GM18861 (cell line): Measurements from ENCODE around the gene VGLL4.

ENCODE experiments used
- ATAC-seq: cut with Tn5 transposase; IDR thresholded peaks from one replicate; pipeline ENCODE4 v1.9.1; 2021; ENCODE audit not compliant: unreplicated experiment

Gene VGLL4

DNA sequence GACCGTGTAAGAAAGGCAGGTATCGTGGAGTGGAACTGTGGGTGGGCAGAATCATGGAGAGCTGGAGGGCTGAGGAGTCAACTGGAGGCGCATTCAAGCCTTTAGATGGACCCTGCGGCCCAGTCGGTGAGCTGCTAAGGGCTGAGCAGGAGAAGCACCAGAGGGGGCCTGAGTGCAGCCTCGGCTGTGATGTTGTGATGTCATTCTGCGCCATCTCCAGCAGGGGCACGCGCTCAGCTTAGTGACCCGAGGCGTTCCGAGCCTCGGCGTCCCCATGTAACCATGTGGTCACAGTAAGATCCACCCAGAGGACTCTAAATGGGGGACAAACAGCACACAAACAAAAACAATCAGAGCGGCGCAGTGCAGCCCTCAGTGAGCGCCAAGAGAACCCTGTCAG lies 76.8 kb downstream of the VGLL4 start:
- ATAC-seq: no peak

DNA sequence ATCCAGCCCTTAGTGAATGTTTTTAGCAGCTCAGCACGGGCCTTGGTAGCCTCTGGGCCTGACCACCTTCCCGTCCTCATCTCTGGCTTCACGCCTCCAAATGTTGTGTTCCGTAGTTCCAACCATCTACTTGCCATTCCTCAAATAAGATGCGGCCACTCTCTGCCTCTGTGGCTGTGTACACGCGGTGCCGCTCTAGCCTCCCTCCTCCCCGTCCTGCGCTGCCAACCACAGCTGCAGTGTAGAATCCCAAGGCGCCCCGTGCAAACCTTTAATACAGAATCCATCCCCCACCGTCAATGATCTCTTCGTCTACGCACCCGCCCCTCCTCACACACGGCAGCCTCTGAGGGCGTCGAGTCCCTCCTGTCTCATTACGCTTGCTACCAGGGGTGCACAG lies 77.2 kb downstream of the VGLL4 start:
- ATAC-seq: no peak

DNA sequence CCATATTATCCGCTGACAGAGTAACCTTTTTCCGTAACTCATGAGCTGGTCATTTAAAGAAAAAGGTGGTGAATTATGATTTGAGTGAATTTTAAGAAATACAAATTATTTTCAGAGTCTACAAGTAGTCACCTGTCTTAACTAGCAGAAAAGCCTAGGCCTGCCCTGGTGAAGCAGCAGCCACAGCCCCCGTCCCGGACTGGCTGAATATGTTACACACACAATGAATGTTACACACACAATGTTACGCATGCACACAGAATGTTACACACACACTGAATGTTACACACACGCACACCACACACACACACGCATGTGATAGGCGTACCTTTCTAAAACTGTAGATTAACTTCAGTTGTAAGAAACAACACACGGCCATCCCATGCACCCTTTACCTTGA lies 77.8 kb downstream of the VGLL4 start:
- ATAC-seq: no peak

DNA sequence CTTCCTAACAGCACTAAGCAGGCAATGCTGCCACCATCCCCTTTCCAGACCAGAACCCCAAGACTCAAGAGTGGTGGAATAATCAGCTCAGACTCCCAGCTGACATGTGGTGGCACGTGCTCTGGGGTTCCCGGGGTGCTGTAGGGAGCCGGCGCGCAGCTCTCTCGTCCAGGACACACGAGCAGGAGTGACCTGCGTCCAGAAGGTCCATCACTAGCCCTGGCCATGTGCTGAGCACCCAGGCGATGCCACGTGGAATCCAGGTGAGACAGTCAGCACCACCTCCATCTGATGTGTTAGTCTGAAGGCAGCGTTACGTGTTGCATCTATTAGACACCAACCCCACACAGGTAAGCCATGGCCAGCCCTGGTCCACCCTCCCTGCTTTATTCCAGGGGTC lies 78.2 kb downstream of the VGLL4 start:
- no peak for ATAC-seq

DNA sequence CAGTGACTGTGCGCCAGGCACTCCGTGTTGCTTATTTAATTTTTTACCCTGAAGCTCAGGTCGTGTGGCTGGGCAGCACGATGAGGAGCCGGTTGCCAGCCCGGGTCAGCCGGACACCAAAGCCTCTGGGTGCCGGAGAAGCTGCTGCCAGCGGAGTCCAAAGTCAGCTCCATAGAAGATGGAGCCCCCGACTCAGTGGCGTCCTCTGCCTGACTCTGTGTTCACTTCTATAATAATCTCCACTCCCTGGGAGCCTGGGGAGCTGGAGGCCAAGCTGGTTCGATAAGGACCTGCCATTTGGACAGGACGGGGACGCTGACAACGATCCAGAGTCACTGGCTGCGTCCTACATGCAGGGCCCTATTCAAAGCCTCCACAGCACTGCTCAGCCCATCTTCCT lies 78.6 kb downstream of the VGLL4 start:
- ATAC-seq: no peak

DNA sequence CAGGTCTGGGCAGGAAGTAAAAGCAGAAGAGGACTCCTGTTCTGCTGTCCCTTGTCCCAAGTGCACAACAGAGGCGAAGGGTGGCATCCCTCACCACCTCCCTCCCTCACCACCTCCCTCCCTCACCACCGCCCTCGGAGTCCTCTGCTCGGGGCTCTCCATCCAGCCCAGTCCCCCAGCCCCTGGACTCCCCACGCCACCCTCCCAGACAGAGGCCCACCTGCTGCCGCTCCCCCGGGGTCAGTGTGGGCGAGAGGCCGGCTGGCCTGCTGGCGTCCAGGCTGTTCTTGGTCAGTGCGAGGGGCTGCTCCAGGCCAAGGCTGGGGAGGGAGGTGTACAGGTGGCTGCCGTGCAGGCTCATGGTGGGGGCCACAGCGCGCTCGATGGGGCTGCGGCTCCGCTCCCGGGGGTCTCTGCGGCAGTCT lies 79.1 kb downstream of the VGLL4 start:
- no peak for ATAC-seq

DNA sequence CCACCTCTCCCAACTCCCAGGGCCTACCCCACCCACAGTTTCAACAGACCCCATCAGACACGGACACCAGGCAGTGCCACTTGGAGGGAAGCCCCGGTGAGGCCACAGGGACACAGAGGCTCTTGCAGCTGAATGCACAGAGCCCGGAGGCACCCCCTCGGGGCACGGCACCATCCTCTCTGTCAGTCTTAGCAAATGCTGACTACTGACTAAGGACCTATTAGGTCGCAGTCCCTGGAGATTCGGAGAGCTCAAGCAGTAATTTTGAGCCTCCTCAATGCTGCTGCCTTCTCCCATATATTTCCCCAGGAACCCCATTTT lies 79.9 kb downstream of the VGLL4 start:
- ATAC-seq: no peak

DNA sequence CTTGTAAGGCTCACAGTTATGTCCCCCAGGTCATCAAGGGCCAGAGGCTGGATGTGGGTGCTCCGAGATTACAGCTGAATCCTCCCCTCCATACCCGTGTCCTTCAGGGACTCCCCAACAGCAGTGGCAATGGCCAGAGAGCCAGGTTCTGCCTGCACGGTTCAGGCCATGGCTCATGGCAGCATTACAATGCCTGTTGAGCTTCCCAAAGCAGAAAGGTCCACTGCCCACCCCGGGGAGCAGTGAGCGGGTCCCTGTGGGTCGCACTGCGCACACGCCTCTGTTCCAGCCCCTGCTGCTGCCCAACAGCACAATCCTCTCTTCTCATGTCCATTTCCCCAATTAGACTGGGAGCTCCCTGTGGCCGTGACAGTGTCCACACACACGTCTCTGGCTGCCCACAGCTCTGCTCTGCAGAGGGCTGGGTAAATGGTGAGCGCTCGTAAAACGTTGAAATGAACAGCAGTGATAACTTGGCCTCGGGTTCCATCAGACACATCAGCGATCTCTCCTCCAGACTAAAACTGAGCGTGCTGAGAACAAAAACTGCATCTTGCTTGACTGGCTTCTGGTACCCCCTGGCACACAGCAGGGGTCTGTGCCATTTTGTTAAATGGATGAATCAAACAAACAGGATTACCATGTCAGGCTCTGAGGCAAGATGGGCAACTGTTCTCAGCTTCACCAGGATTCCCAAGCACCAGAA lies 80.4 kb downstream of the VGLL4 start:
- ATAC-seq: no peak

DNA sequence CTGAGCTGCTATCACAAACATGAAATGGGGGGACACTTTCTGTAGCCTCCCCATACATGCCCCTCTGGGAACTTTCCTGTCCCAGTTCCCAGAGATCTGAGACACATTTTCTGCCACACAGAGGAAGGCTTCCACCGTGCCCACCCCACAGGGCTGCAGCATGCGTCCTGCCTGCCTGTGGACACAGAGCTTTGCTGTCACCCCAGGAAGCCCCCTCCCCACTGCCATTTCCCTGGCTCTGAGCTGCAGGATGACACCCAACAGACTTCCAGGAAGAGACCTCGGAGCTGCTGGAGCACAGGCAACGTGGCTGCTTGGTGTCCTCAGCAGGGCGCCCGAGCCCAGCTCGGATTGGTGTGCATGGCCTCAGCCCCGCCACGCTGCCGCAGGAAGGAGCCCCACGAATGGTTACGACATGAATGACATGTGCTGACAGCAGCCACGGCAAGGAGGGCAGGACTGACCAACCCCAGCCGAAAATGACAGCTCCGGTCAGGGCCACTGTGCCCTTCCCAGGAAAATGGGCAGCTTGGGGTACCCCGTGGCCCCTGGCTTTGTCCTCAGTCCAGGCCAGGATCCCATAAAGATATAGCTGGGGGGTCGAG lies 81.3 kb downstream of the VGLL4 start:
- ATAC-seq: no peak

DNA sequence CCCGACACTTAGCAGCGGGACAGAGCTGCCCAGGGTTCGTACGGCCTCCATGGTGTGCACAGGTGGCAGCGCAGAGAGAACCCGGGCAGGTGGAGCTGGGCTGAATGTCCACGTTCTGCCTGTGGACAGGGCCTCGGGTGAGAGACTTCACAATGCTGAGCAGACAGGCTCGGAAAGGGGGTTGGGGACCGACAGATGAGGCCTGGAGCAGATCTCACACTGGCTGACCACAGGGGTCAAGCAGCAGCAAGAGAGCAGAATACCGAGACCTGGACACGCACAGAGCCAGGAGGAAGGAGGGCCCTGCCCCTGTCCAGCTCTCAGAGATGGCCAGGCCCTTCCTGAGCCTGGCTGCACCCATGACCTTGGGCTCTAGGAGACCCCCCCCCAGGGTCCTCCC lies 83.0 kb downstream of the VGLL4 start:
- ATAC-seq: no peak

DNA sequence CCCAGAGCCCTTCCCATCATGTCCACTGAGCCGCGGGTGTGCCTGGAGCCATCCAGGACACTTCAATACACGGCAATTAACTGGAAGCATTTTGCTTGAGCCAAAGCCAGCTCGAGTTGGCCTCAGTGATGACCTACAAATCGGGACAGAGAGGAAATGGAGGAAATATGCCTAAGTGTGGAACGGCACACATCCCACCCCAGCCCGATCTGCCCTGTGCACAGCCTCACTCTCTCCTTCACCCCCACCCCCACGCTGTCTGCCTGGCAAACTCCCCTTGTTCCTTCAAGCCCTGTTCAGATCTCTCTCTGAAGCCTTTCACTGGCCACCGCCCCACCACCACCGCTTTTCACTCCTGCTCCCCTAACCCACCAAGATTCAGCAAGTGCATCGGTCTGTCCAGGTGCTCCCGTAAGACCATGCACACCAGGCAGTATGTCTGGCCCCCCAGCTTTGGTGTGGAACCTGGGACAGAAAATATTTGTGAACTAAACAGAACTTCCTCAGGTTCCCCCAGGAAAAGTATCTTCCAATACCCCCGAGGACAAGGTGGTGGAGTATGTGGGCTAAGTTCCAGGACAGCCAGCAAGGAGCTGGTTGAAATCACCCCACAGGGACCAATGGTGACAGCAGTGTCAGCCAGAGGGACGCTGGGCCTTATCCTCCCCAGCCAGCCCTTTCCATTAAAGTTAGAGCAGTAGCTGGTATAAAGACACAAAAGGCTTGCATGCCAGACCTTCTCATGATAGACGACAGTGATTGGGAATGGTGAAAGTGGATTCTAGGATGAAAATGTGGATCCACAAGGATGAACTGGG lies 83.7 kb downstream of the VGLL4 start:
- ATAC-seq: no peak

DNA sequence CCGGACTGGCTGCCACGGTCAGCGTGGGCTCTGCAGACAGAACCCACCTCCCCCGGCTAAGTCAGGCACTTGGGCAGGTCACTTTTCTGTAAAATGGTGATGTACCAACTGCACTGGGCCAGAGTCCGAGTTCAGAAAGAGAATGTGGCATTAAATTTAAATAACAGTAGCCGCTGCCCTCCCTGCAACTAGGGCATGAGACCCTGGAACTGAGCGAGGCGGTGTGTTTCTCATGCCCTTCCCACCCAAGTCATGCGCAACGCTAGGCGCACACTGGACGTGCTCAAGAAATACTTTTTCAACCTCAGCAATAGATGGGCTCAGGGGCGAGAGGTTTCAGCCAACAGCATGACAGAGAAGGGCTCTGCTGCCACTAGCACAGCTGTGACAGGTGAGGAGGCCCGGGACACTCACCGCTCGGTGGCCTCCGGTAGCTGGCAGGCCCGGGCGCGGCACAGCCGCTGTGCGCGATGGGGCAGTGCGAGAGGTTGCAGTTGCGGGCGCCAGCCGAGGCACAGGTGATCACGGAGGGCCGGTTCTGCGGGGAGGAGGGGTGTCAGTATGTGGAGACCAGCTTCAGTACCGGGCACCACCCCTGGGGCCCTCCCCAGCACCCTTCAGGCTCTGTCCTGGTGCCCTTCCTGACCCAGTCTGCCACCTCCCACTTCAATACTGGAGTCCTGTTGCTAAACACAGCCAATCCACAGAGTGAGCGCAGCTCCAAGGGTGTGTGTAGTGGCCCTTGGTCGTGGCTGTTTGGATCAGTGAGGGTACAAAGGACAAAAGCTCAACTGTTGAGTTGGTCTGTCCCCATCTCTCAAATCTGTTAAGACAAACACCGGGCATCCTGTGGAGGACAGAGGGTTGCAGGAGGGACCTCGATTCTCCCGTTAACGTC lies 84.5 kb downstream of the VGLL4 start:
- ATAC-seq: no peak

DNA sequence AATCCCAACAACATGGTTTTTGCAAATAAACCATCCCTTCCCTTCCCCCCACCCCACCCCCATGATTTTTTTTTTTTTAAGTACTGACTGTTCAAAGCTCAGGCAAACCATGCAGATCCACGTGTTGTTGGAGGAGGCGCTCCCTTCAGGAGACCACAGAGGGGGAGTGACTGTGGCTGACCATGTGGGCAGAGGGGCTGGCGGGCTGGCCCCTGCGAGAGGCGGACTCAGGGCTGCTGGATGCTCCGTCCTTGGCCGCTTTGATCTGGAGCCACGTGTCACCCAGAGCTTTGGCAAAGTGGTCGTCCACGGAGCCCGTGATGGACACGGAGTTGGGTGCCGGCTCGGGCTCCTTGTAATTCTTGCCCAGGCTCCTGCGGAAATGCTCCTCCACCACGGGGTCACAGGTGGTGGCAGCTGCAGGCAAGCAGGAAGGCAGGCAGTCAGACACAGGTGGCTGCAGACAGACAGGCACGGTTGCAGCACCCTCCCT lies 85.3 kb downstream of the VGLL4 start:
- ATAC-seq: no peak

DNA sequence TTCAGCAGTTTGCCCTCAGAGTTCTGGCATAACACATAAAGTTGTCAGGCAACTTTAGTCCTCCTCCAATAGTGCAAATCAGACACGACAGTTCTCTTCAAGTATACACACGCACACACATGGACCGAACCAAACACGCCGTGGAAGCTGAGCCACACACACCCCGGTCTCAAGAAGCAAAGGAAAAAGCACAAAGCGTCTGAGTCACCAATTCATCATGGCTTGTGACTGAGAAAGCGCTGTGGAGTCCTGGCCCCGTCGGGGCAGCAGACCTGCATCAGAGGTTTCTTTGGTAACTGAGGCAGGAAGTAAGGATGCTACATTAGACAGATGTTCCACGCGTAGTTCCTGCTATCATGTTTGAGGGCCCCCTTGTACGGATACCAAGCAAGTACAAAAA lies 85.7 kb downstream of the VGLL4 start:
- ATAC-seq: no peak

DNA sequence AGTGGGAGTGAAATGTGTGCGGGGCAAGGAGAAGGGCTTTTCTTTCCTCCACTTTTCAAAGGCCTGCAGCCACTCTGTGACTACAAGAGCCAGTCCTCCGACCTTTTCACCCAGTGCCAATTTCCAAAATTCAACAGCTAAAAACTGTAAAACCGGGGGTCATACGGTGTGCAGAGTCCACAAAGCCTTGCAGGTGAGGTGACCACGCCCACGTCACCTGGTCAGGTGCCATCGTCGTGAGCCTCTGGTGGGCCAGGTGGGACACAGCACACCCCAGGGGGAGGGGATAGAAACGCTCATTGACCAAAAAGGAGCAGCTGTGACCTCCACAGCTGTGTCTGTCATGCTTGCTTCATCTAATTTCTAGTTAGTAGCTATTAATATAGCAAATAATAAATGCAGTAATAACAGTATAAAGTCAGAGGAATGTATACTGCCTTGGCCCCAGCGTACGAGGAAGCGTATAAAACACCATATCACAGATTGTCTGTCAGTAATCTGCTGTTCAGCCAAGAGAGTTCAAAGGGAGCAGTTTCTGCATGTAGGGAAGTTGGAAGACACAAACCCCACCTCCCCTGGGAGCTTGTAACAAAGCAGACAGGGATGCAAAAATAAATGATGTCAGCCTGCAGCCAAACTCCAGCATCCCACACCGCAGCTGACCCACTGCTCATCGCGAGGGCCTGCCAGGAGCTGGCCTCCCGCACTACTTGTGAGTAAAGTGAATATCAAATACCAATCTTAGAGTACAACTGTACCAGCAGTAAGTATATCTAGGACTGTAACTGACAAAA lies 86.7 kb downstream of the VGLL4 start:
- no peak for ATAC-seq

DNA sequence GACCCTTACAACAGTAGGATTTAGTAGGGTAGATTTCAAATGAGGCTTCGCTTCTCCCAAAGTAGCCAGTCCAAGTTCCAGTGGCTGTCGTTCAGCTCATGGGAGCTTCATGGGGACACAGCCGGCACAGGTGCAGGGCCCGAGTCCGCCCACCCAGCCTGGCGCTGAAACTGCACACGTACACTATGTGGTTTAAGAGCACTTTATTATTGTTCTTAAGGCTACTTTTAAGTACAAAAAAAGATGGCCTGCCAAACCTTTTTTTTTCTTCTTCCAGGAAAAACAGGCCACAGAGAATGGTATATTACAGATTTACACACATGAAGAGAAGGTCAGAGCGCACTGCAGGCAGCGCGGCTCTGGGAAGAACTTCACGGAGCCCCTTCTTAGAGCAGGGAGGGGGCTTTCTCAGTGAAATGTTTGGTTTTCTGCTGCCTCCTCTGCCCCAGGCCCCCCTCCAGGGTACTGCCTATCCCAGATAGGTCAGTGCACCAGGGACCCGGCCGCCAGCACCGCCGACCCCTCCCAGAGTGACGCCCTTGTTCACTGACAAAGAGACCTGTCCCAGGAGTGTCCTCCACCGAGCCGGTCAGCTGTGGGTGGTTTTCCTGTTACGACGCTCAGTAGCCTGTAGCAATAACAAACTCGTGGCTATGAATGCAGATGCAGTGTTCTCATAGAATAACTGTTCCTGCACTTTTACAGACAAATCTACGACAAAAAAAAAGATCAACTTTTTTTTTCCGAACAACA lies 87.7 kb downstream of the VGLL4 start:
- no peak for ATAC-seq

DNA sequence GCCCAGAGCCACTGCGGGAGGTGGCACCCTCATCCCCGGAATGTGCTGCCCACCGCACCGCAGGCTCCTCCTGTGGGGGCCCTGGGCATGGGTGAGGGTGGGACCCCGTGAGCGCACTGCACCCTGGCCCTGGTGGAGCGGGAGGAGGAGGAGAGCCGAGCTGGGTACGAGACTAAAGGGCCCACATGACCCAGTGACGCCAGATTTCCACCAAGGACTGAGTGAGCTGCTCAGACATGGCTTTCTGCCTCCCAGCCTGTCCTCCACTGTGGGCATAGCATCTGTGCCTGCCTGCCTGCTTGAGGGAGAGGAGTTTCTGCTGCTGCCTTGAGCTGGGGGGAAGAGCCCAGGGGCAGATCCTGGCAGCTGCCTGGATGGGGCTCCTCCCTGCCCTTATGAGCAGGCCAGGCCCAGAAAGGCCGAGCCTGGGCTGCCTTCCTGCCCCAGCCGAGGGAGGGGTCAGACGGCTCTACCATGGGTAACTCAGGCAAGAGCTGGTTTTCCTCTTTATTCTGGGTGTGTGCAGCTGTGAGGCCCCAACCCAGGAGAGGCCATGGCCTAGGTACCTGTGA lies 88.4 kb downstream of the VGLL4 start:
- no peak for ATAC-seq

DNA sequence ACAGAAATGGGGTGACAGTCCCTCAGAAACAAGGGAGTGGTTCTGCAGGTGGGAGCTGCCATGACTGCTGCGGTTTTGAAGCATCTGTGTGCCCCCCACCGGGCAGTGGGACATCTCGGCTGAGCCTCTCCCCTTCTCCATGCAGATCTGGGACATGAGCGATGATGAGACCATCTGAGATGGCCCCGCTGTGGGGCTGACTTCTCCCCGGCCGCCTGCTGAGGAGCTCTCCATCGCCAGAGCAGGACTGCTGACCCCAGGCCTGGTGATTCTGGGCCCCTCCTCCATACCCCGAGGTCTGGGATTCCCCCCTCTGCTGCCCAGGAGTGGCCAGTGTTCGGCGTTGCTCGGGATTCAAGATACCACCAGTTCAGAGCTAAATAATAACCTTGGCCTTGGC lies 89.0 kb downstream of the VGLL4 start:
- ATAC-seq: no peak

DNA sequence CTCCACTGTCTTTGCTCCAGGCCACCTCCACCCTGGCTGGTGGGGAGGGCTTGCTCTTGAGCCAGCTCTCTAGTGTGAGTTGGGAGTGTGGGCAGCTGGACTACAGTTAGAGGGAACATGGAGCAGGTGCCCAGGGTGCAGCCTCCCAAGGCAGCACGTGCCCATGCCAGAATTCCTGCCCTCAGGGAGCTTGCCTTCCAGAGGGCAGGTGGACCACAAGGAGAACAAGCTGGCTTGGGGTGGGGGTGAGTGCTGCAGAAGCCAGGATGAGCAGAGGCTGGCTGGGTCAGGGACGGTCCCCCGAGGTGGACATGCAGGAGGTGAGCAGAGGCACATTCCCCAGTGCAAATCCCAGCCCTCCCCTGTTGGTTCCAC lies 89.5 kb downstream of the VGLL4 start:
- ATAC-seq: no peak
